Stimulated activated CD8-positive, alpha-beta memory T cell treated with anti-CD3 and anti-CD28 coated beads, Interleukin-7, amount 100 ng/mL, for 4 hours (primary cell): ENCODE results near the gene DYRK1A.

Experiments
- DNase-seq, 2 donors: peaks; one replicate each; pipeline ENCODE4 v3.0.0-alpha.2; 2020; ENCODE audit warnings: low read depth in 2 of 2

Gene DYRK1A

DNA sequence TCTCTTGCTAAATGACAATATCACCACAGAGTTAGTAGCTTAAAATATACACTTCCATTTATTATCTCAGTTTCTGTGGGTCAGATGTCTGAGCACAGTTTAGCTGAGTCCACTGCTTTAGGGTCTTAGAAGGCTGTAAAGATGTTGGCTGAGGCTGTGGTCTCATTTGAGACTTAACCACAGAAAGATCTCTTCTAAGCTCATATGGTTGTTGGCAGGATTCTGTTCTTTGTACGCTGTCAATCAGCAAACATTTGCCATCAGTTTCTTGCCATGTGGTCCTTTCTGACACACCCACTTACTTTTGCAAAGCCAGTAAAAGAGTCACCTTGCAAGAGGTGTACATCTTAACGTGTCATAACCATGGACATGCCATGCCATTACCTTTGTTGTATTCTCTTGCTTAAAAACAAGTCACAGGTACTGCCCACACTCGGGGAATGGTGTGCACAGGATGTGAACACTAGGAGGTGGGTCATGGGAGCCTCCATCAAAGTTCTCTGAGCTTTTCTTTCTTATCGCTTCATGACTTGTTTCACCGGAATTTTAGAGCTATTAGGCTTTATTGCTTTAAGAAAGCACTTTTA lies 18.7 kb downstream of the DYRK1A start:
- DNase-seq = no peak

DNA sequence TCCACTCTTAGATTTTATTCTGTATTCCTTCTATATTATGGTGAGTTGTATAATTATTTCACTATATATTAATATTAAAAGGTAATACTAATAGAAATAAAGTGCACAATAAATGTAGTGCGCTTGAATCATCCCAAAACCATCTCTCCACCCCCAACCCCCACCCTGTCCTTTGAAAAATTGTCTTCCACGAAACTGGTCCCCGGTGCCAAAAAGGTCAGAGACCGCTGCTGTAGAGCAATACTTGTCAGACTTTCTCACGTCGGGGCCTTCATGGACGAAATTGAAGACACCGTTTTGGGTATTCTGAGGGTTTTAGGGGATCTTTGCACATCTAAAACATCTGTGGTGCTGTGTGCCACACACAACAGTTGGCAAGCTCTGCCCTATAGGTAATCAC lies 19.6 kb downstream of the DYRK1A start:
- no peak for DNase-seq

DNA sequence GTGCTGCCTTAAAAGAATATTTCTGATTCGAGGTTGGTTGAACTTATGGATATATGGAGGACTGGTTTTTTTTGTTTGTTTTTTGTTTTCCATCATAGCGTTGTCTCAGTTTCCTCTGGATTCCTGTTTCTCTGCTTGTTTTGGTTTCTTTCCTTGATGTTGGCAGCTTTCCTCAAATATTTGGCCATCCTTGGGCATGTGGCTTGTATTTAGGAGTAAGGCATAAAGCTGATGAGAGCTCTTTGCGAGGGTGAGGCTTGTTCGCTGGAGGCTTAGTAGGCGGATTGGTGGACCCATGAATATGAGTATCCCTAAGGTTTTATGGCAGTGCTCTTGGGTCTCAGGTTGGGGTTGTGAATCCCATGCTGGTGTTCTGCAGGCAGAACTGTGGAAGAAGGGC lies 22.9 kb downstream of the DYRK1A start:
- DNase-seq = no peak

DNA sequence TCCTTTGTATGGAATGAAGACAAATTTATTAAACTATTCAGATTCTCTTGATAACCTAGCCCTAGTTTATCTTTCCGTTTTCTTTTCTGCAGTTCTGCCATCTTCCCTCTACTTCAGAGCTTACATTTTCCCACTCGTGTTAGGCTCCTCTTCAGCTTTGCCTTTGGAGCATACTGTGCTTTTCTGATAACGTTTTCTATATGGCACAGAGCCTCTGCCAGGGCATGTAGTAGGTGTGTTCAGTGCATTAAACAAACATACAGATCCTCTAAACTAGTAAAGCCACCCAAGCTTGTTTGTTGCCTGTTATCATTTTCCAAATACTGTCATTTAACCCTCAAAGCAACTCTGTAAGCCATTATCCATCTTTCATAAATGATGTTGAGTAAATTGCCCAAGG lies 25.1 kb downstream of the DYRK1A start:
- DNase-seq = no peak

DNA sequence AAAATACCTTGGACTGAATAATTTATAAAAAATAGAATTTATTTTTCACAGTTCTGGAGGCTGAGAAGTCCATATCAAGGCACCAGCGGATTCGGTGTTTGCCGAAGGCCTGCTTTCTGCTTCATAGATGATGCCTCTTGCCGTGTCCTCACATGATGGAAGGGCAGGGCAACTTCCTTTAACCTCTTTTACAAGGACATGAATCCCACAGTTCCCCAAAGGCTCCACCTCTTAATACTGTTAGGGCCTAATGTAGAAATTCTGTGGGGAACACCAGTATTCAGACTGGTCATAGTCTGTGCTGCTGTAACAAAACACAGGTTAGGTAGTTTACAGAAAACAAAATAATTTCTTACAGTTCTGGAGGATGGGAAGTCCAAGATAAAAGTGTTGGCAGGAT lies 25.9 kb downstream of the DYRK1A start:
- DNase-seq = no peak

DNA sequence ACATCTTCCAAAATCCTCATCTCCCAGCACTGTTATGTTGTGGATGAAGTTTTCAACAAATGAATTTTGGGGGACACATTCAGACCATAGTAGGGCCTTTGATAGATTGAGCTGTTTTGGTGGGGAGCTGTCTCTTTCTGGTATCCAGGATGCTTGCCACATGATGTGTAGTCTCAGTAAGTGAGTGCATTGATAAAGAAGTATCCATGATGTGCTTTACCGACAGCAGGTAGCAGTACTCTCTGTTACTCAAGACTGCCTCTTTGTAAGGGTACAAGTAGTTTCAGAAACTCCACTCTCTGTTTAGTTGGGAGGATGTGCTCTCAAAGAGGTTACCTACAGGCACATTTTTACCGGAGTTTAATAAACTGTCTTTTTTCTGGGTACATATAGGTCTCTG lies 26.5 kb downstream of the DYRK1A start:
- no peak for DNase-seq

DNA sequence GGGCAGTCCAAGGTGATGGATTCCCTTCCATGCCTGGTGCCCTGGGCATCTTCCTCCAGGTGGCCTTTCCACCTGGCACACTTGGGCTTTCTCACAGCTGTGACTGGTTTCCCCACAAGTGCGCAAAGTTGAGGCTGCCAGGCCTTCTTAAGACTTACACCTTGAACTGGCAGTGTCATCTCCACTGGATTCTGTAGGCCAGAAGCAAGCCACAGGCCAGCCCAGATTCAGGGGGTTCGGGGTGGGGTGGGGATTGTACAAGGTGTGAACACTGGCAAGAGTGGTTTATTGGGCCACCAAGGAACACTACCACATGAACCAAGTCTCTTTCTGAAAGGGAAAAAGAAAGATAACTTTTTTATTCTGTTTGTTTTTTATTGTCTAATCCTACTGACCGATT lies 27.2 kb downstream of the DYRK1A start:
- no peak for DNase-seq

DNA sequence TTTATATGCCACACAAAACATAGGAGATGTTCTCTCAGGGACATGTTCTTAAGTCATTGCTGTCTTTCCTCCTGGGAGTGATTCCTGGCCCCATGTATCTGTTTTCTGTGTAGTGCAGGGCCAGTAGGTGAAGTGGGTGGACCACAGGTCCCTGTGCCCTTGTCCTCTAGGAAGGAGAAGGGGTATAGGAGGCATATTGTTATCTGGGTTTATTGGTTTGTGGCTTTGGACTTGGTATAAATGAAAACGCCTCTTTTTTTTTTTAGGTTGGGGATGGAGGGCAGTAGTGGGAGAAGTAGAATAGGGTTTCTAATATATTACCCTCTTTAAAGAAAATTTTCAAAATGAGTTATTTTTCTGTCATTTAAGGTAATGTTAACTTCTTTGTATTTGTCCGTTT lies 29.4 kb downstream of the DYRK1A start:
- no peak for DNase-seq

DNA sequence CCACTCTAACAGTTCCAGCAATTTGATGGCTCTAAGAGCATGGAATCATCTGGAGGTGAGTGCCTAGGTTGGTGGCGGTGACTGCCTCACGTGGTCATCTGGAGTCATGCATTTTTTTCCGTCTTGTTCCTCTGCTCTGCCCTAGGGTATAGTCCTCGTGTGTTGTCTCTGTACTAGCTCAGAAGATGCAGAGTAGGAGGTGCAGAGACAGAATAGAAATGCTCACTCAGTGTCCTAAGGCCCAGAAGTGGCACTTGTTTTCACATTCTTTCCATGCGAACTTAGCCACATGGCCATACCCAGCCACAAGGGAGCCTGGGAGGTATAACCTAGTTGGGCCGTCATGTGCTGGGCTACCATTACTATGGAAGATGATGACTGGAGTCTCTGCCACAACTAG lies 30.3 kb downstream of the DYRK1A start:
- no peak for DNase-seq

DNA sequence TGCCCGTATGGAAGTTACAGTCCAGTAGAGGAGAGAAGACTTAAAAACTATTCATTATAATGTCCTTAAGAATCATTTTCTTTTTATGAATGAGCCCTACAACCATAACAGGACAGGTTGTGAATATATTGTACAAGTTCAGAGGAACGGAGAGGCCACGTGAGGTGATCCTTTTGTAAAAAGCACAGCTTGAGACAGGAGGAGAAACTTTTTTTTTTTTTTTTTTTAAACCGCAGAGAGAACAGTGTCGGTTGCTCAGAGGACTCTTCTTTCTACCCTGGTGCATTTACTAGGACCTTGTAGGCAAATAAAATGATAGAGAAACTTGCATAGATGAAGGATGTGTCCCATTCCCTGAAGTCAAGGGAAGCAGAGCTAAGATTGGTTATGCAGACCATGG lies 32.1 kb downstream of the DYRK1A start:
- DNase-seq = no peak

DNA sequence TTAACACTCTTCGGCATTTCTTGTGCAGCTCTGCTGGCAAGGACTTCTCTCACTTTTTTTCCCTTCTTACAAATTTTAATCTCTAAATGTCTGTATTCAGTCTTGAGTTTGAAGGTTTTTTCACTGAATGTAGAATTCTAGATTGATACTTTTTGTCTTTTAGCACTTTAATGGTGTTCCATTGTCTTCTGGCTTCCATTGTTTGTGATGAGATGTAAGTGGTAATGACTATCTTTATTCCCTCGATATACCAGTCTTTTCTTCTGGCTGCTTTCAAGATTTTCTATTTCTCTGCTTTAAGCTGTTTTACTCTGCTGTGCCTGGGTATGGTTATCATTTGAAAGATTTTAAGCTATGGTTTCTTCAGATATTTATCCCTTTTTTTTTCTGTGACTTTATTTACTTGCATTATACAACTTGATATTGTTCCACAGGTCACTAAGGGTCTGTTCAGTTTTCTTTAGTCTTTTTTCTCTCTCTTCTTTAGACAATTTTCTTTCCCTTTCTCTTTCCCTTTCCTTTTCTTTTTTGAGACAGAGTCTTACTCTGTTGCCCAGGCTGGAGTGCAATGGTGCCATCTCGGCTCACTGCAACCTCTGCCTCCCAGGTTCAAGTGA lies 35.8 kb downstream of the DYRK1A start:
- no peak for DNase-seq

DNA sequence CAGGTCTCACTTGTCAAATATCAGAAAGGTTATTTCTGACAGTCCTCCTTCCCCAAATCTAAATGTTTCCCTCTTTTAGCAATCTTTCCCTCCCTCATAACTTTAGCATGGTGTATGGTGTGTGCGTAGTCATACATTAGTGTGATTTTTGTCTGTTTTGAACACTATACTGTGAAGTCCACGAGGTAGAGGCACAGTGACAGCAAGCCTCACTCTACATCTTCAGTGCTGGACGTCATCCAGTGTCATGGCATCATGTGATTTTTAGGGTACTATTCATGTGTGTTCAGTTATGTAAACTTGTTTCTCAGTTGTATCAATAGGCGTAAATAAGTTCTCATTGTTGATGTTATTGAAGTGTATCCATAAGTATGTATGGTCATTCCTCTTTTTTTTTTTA lies 39.1 kb downstream of the DYRK1A start:
- no peak for DNase-seq

DNA sequence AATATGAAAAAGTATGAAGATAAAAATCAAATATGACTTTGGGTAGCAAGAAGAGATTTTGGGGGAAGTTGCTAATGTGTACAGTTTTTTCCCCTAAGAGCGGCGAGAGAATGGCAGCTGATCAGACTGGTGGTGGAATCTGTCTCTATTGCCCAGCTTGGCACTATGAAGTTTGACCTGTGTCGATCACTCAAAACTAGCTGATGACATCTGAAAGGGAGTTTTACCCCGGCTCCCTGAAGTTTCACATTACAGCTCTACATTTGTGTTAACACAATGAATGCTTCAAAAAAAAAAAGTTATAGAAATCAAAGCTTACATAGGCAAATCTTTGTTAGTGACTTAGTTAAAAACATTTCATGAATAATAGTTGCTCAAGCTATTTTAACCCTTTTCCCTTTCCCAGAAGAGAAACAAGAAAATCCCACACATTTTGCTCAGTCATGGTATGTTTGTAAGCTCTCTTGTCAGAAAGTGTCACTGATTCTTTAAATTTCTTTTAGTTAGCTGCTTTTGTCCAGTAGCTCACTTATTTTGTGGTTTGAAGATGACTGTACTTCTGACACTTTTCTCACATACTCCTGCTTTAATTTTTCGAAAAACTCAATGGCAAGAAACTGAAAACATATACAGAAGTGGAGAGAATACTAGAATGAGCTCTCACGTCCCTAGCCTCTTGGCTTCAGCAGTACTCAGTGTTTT lies 41.3 kb downstream of the DYRK1A start:
- DNase-seq = no peak

DNA sequence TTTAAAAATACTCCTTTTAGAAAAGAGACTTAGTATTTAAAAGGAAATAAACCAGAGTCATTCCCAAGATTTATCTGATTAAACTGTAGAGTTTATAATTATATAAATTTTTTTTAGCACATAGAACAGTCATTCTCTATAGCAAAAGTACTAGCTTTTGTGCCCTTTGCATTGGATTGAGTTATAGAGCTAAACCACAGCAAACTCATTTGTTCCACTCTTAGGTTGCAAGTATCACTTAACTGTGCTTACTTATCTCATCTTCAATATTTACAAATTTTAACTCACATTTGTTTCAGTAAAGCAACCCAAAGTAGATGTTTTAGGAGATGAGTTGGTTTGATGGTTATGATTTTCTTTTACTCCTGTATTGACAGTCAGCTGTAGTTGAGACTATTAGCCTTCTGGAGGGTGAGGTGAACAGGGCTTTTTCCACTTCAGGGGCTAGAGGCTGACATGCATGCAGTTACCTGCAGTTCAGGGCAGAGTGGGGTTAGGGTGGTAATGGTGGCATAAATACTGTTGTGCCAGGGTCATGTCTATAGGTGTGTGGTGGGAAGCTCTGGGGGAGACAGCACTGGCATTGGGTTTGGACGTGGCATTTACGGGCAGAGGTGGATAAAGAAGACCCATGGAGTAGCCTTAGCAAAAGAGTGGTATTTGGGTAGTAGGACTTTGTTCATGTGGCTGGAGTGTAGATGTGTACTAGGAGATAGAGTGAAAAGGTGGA lies 42.1 kb downstream of the DYRK1A start:
- no peak for DNase-seq

DNA sequence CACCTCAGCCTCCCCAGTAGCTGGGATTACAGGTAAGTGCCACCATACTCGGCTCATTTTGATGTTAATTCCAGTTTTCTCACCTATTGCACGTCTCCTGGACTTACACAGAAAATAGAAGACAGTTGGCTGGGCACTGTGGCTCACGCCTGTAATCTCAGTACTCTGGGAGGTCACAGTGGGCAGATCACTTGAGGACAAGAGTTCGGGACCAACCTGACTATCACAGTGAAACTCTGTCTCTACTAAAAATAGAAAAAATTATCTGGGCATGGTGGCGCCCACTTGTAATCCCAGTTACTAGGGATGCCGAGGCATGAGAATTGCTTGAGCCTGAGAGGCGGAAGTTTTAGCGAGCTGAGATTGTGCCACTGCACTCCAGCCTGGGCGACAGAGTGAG lies 44.1 kb downstream of the DYRK1A start:
- no peak for DNase-seq

DNA sequence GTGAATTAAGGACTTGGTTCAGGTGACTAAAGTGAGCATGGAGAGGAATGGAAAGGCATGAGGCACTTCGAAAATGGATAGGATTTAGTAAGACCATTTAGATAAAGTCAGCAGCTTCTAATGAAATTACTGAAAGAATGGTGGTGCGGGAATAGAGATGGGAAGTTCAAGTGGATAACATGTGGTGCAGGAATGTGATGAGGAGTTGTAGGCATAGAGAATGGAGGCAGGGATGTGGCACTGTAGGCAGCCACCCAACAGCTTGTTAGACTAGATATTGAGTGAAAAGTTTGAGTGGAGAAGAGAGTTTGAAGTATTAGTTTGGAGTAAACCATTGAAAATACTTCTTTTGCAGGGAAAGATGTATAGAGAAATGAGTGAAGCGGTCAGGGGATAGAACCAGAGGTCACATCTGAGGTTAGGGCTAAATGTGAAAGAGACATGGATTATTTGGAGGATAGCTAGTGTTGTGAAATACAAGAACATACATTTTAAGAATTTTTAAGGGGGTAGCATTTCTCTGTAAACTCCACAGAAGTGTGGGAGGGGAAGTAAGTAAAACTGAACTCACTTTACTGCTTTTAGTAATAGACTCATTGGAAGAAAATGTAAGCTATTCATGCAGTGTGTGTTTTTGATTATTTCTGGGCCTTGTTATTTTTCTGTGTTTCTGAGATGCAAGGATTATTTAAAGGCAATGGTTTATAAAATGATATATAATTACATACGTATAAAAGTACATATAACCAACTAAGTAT lies 46.2 kb downstream of the DYRK1A start:
- DNase-seq = no peak

DNA sequence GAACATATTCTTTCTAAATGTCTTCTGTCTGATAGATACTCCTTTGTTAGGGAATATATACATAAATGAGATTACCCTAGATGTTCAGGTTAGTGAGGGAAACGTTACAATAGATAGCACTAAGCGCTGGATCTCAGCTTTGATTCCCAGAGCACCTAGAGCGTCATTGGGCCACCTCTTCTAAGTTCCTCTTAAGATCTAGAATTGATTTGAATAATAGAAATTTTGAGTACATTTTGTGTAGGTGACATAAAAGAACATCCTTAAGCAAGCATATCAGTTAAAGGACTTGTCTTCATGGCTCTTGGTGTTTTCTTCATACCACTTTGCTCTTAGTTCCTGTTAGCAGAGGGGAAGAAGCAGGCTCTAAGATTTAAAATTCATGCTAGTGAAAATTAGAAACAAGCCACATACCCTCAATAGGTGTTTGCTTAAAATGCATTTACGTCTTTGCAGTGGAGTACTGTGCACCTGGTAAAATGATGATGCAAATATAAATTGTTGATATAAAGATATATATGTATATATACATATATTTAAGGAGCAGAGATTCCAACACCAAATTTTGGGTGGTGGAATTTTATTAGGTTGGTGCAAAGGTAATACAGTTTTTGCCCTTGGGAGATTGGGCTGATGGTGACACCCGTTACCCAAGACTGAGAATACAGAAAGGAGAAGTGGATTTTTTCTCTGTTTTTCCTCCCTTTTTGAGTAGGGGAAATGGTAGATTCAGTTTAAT lies 47.1 kb downstream of the DYRK1A start:
- no peak for DNase-seq

DNA sequence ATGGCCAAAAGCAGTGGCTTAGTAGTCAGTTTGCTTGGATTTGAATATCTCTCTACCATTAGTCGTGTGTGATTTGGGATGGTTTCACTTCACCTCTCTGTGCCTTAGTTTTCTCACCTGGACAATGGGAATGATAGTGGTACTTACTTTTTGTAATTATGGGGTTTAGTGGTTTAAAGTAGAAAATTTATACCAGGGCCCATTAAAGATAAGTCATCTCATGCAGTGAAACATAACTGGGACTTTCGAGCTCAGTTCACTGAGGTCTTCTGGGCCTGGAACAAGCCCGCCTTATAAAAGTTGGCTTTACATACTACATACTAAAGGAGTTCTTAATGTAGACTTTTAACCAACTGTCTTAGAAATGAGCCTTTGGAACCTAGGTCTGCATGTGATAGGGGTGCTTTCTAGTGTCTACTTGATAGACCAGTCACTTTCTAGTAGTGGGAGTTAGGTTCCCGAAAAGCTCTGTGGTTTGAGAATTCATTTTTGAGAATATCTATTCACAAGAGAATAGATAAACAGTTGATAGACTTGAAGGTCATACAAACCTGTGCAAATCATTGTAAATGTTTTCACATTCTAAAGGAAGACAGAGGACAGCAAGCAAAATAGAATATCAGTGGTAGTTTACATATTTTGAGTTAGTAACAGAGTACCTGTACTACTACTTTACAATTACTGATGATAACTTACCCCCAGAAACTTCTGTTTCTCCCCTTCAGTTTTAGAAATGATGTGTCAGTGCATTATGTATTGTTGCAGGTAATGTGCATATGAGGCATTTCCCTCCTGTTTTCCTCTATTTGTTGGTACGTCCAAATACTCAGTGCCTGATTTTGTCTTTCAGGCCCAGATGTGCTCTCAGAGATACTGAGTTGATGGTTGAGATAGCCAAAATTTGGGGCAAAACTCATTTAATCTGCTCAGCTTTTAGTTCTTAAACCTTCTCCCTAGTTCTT lies 48.0 kb downstream of the DYRK1A start:
- DNase-seq = no peak

DNA sequence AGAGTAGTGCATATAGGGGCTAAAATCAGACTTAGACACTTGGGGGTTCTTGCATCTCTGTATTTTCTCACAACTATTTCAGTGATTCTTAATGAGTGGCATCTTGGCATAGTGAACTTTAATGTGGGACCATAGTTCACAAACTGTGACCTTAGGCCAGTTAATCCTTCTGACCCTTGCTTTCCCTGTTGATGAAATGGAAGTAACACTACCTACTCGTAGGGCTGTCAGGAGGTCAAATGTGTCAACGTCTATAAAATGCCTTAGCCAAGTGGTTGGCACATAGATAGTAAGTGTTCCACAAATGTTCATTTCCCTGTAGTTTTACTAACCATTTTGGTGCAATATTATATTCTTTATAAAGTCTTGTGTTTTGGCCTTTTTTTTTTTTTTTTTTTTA lies 49.4 kb downstream of the DYRK1A start:
- DNase-seq = no peak

DNA sequence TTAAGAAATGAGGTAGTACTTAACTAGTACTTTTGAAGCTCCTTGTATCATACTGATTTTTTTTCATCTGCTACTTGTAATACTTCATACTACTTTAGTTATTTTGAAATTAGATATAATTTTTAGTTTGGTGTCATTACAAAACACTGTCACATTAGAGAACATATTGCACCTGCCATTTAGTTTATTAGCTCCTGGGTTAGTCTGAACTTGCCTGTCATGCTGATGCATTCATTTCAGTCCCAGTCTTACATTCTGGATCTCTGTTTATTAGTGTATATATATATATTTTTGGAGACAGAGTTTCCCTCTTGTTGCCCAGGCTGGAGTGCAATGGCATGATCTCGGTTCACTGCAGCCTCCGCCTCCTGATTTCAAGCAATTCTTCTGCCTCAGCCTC lies 50.3 kb downstream of the DYRK1A start:
- DNase-seq = no peak
